CD8-positive, alpha-beta memory T cell (primary cell): ENCODE data around the gene CARNS1. TPM values are rescaled to one million over a fixed set of nuclear protein-coding genes. Genes with fewer than 3 reads are reported as not detected.
A peak's percentile ranks its signal among the peaks of the same experiment; 100 is the strongest.

Experiments
- CTCF ChIA-PET: fragments of 350-600 bp; sonication (Branson Sonifier 250); formaldehyde crosslinking; loops from one replicate; lab custom pipeline; 2021; ENCODE audit warnings: antibody characterized with exemption; lab: Charles Lee
- POLR2A ChIA-PET: fragments of 350-600 bp; sonication (Branson Sonifier 250); formaldehyde crosslinking; loops from one replicate; lab custom pipeline; 2021; ENCODE audit warnings: antibody characterized with exemption; lab: Charles Lee
- DNase-seq, 5 donors: peaks; one replicate each; pipeline versions ENCODE4 v3.0.0 to v3.0.0-alpha.2; 2020 to 2022; ENCODE audit warnings: mixed read lengths in 1 of 5
- H3K27ac ChIP-seq: one replicate; pipeline ENCODE4 v1.7.0; 2013; ENCODE audit warnings: low read depth, mild to moderate bottlenecking, low read length, moderate library complexity
- H3K27me3 ChIP-seq: 2 replicates; pipeline ENCODE4 v1.7.0; 2013; ENCODE audit warnings: low read length, mild to moderate bottlenecking; ENCODE audit not compliant: insufficient read depth, poor library complexity, severe bottlenecking
- H3K36me3 ChIP-seq: 2 replicates; pipeline ENCODE4 v1.7.0; 2013; ENCODE audit warnings: mild to moderate bottlenecking, low read length, moderate library complexity; ENCODE audit not compliant: insufficient read depth
- H3K4me1 ChIP-seq: 2 replicates; pipeline ENCODE4 v1.7.0; 2013; ENCODE audit warnings: mild to moderate bottlenecking, low read length, moderate library complexity; ENCODE audit not compliant: insufficient read depth
- H3K4me3 ChIP-seq: 2 replicates; pipeline ENCODE4 v1.7.0; 2013; ENCODE audit warnings: mild to moderate bottlenecking, low read length
- H3K9me3 ChIP-seq: 2 replicates; pipeline ENCODE4 v1.7.0; 2013; ENCODE audit warnings: mild to moderate bottlenecking, low read length
- H3K27ac Mint-ChIP-seq, 8 donors: one replicate each; pipeline ENCODE4 v1.8.0; 2020 to 2021; ENCODE audit warnings: mixed read lengths in 8 of 8, mild to moderate bottlenecking in 6 of 8, inconsistent platforms in 3 of 8, moderate library complexity in 3 of 8
- H3K27me3 Mint-ChIP-seq, 2 donors: one replicate each; pipeline ENCODE4 v1.8.0; 2020 to 2021; ENCODE audit warnings: mixed read lengths in 2 of 2, mild to moderate bottlenecking in 1 of 2, moderate library complexity in 1 of 2
- H3K36me3 Mint-ChIP-seq, 3 donors: one replicate each; pipeline ENCODE4 v1.8.0; 2020 to 2021; ENCODE audit warnings: mixed read lengths in 3 of 3, inconsistent platforms in 1 of 3, mild to moderate bottlenecking in 1 of 3
- H3K4me1 Mint-ChIP-seq, 3 donors: one replicate each; pipeline ENCODE4 v1.8.0; 2020 to 2021; ENCODE audit warnings: mixed read lengths in 3 of 3, inconsistent platforms in 1 of 3, mild to moderate bottlenecking in 1 of 3
- H3K4me3 Mint-ChIP-seq, 7 donors: one replicate each; pipeline ENCODE4 v1.8.0; 2020 to 2021; ENCODE audit warnings: mixed read lengths in 7 of 7, mild to moderate bottlenecking in 6 of 7, moderate library complexity in 4 of 7, inconsistent platforms in 2 of 7
- H3K9me3 Mint-ChIP-seq, 5 donors: one replicate each; pipeline ENCODE4 v1.8.0; 2020 to 2022; ENCODE audit warnings: mixed read lengths in 5 of 5, mild to moderate bottlenecking in 3 of 5, moderate library complexity in 2 of 5, inconsistent platforms in 1 of 5
- polyA plus RNA-seq: library from polyadenylated mRNA; unstranded; fragments of 300-500 nt; fragmentation: Illumina TruSeq; gene quantifications from one replicate; pipeline ENCODE4 v1.2.3, GENCODE V29; 2021
- total RNA-seq, 2 experiments: library from RNA; stranded (reverse); gene quantifications; one replicate each; pipeline ENCODE4 v1.2.3, GENCODE V29; 2021

The CARNS1 gene
- total and polyA plus RNA-seq, 3 experiments from 2014 or later, result 1.8 to 2.7 (median 2.0) TPM

DNA sequence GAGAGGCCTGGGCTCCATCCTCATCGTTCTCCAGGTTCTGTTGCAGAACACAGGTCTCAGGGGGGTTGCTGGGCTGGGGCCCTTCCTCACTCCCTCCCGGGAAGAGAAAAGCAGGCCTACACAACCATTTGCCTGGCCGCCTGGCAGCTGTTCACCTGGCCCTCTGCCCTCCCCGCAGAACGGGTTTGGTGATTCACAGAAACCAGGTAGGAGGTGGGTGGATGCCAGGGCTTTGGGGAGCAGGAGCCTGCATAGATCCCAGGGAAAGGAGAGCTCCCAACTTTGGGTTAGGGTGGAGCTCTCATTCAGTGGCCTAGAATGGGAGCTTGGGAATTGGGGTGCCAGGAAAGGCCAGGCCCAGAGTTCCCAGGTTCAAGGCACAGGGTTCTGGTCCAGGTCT lies 52.6 kb downstream of the CARNS1 start:
- ChIA-PET POLR2A (interaction anchor here (0.5 to 3.9 kb wide), 15 partner anchors 15 to 228 kb away, joined by 3 to 38 read pairs (median 6); partner anchors contain the start of genes AIP, CLCF1, PPP1CA and PTPRCAP), CTCF (interaction anchor here (0.9 to 4.8 kb wide), 13 partner anchors 16 to 228 kb away, joined by 3 to 38 read pairs (median 4); partner anchors contain the start of genes GPR152, PITPNM1, PPP1CA and PTPRCAP)
- Histone ChIP-seq H3K4me1 (peaks cover 39% of the 10 kb centered on the region), H3K27ac (peak overlapping the region; percentile 59), H3K27me3 (no peaks in the 10 kb centered on the region), H3K9me3 (no peaks in the 10 kb centered on the region), H3K4me3 (peak overlapping the region; percentile 74), H3K36me3 (no peaks in the 10 kb centered on the region)
- H3K4me3 Mint-ChIP-seq, result peak overlapping the region; percentile 87 to 92 (median 88)
- H3K4me1 Mint-ChIP-seq, result peaks cover 11 to 48% (median 32%) of the 10 kb centered on the region in 3 donors
- no peaks in the 10 kb centered on the region for H3K9me3 Mint-ChIP-seq
- no peaks in the 10 kb centered on the region for H3K27me3 Mint-ChIP-seq
- H3K27ac Mint-ChIP-seq, result peak overlapping the region in 7 of 8 donors; percentile 77 to 97 (median 87)
- no peak for DNase-seq
- H3K36me3 Mint-ChIP-seq, result peaks cover 0 to 11% (median 0%) of the 10 kb centered on the region in 3 donors

- Histone ChIP-seq H3K27me3 (no peaks in the 10 kb centered on the region), H3K9me3 (no peaks in the 10 kb centered on the region), H3K27ac (peak overlapping the region; percentile 59), H3K36me3 (no peaks in the 10 kb centered on the region), H3K4me3 (peak overlapping the region; percentile 74), H3K4me1 (peaks cover 39% of the 10 kb centered on the region)
- Mint-ChIP-seq H3K27ac (peak overlapping the region; percentile 64 to 94 (median 86)), H3K36me3 (peaks cover 0 to 11% (median 0%) of the 10 kb centered on the region in 3 donors), H3K9me3 (no peaks in the 10 kb centered on the region), H3K4me3 (peak overlapping the region; percentile 87 to 92 (median 88)), H3K4me1 (peaks cover 11 to 46% (median 30%) of the 10 kb centered on the region in 3 donors), H3K27me3 (no peaks in the 10 kb centered on the region)
- DNase-seq, result no peak
- ChIA-PET CTCF (interaction anchor here (0.6 to 4.8 kb wide), 15 partner anchors 16 to 228 kb away, joined by 3 to 38 read pairs (median 4); partner anchors contain the start of genes GPR152, PITPNM1, PPP1CA and PTPRCAP), POLR2A (interaction anchor here (0.5 to 3.9 kb wide), 17 partner anchors 15 to 229 kb away, joined by 3 to 38 read pairs (median 5); partner anchors contain the start of genes AIP, CLCF1, PPP1CA and PTPRCAP)
Observed at GRCh38 chr11:67468456-67468758, 52.9 kb downstream of the CARNS1 start.

- H3K36me3 Mint-ChIP-seq, result peaks cover 0 to 11% (median 0%) of the 10 kb centered on the region in 3 donors
- Histone ChIP-seq H3K36me3 (no peaks in the 10 kb centered on the region), H3K27me3 (no peaks in the 10 kb centered on the region), H3K4me3 (peak within 1 kb of the TSS; percentile 74), H3K4me1 (peaks cover 36% of the 10 kb centered on the region), H3K27ac (peak within 1 kb of the TSS; percentile 70), H3K9me3 (no peaks in the 10 kb centered on the region)
- no peaks in the 10 kb centered on the region for H3K27me3 Mint-ChIP-seq
- H3K27ac Mint-ChIP-seq, result peak within 1 kb of the TSS; percentile 64 to 94 (median 88)
- CTCF ChIA-PET, result interaction anchor here (0.6 to 4.8 kb wide), 20 partner anchors 14 to 229 kb away, joined by 3 to 38 read pairs (median 4); partner anchors contain the start of genes CABP4, GPR152, PITPNM1 and PPP1CA
- H3K4me1 Mint-ChIP-seq, result peaks cover 11 to 44% (median 30%) of the 10 kb centered on the region in 3 donors
- DNase-seq, result peak; percentile 86 to 95 (median 87)
- H3K9me3 Mint-ChIP-seq, result no peaks in the 10 kb centered on the region
- POLR2A ChIA-PET, result interaction anchor here (0.5 to 3.9 kb wide), 18 partner anchors 14 to 229 kb away, joined by 3 to 38 read pairs (median 5); partner anchors contain the start of genes AIP, CLCF1, PPP1CA and PTPRCAP
- peak within 1 kb of the TSS; percentile 87 to 92 (median 88) for H3K4me3 Mint-ChIP-seq
Observed at GRCh38 chr11:67468759-67469507, 53.5 kb downstream of the CARNS1 start, which contains the start of gene TMEM134. Gene TMEM134, minus strand, starts transcription at chr11:67469251. Its CDS starts 59 bp downstream, at chr11:67469192.

DNA sequence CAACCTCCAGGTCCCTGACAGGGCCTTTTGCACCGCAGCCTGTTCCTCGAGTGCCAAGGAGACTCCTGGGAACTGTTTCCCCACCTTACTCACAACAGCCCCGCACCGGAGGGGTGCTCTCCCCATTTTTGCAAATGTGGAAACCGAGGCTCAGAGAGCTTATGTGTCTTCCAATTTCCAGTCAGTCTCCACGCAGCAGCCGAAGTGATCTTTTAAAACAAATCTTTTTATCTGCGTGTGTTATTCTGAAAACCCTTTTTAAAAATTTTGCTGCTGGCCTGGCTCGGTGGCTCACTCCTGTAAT lies 54.0 kb downstream of the CARNS1 start:
- Histone ChIP-seq H3K4me1 (peaks cover 30% of the 10 kb centered on the region), H3K36me3 (no peaks in the 10 kb centered on the region), H3K27me3 (no peaks in the 10 kb centered on the region), H3K9me3 (no peaks in the 10 kb centered on the region), H3K4me3 (peak overlapping the region; percentile 64), H3K27ac (peak overlapping the region; percentile 70)
- DNase-seq, result no peak
- ChIA-PET POLR2A (interaction anchor here (1.0 to 3.9 kb wide), 10 partner anchors 14 to 230 kb away, joined by 3 to 38 read pairs (median 6); partner anchors contain the start of genes AIP, PPP1CA, PTPRCAP and RPS6KB2), CTCF (interaction anchor here (0.7 to 4.8 kb wide), 12 partner anchors 15 to 87 kb away, joined by 3 to 38 read pairs (median 4); partner anchors contain the start of genes CABP4, PPP1CA, PTPRCAP and RPS6KB2)
- Mint-ChIP-seq H3K27ac (peak overlapping the region; percentile 63 to 92 (median 86)), H3K27me3 (no peaks in the 10 kb centered on the region), H3K36me3 (peaks cover 0 to 11% (median 0%) of the 10 kb centered on the region in 3 donors), H3K9me3 (no peaks in the 10 kb centered on the region), H3K4me1 (peaks cover 11 to 39% (median 25%) of the 10 kb centered on the region in 3 donors), H3K4me3 (peak overlapping the region; percentile 74 to 92 (median 88))

- Mint-ChIP-seq H3K4me1 (peaks cover 7 to 29% (median 21%) of the 10 kb centered on the region in 3 donors), H3K27me3 (no peaks in the 10 kb centered on the region), H3K9me3 (no peaks in the 10 kb centered on the region), H3K4me3 (peak overlapping the region in 6 of 7 donors; percentile 74 to 92 (median 84)), H3K27ac (peak overlapping the region in 5 of 8 donors; percentile 11 to 87 (median 73)), H3K36me3 (peaks cover 0 to 6% (median 0%) of the 10 kb centered on the region in 3 donors)
- no peak overlapping the region for H3K4me3 ChIP-seq
- H3K9me3 ChIP-seq, result no peaks in the 10 kb centered on the region
- CTCF ChIA-PET, result interaction anchor here (0.8 to 4.8 kb wide), 6 partner anchors 22 to 88 kb away, joined by 3 to 38 read pairs (median 4); partner anchors contain the start of genes PPP1CA, PTPRCAP and TBC1D10C
- no peaks in the 10 kb centered on the region for H3K36me3 ChIP-seq
- POLR2A ChIA-PET, result interaction anchor here (1.1 to 3.9 kb wide), 3 partner anchors 13 to 69 kb away, joined by 5 to 22 read pairs (median 12); partner anchors contain the start of genes AIP and PPP1CA
- H3K4me1 ChIP-seq, result peaks cover 23% of the 10 kb centered on the region
- DNase-seq, result no peak
- no peaks in the 10 kb centered on the region for H3K27me3 ChIP-seq
- H3K27ac ChIP-seq, result no peak overlapping the region
Observed at GRCh38 chr11:67470337-67471002, 55.0 kb downstream of the CARNS1 start.

DNA sequence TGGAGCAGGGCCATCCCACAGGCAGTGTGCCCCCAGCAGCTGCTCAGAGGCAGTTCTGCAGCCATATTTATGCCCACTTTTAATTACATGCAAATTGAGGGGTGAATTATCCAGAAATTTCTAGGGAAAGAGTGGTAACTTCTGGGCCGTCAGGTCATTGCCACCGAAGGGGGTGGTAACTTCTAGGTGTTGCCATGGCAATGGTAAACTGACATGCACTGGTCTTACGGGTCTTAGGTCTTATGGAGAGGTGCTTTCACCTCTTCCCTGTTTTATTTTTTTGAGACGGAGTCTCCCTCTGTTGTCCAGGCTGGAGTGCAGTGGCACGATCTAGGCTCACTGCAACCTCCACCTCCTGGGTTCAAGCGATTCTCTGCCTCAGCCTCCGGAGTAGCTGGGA lies 57.4 kb downstream of the CARNS1 start:
- no peaks in the 10 kb centered on the region for H3K9me3 ChIP-seq
- no peak overlapping the region for H3K27ac ChIP-seq
- DNase-seq, result no peak
- ChIA-PET POLR2A (interaction anchor here (2.1 kb wide), 1 partner anchor 10 kb away, joined by 5 read pairs; the partner anchor contains the start of gene AIP), CTCF (interaction anchor here (1.0 kb wide), 1 partner anchor 36 kb away, joined by 3 read pairs; the partner anchor contains the start of gene PTPRCAP)
- no peaks in the 10 kb centered on the region for H3K9me3 Mint-ChIP-seq
- H3K27me3 Mint-ChIP-seq, result no peaks in the 10 kb centered on the region
- peaks cover 7% of the 10 kb centered on the region for H3K4me1 ChIP-seq
- no peak overlapping the region for H3K4me3 Mint-ChIP-seq
- H3K4me3 ChIP-seq, result no peak overlapping the region
- no peaks in the 10 kb centered on the region for H3K27me3 ChIP-seq
- H3K4me1 Mint-ChIP-seq, result peaks cover 0 to 12% (median 11%) of the 10 kb centered on the region in 3 donors
- no peaks in the 10 kb centered on the region for H3K36me3 ChIP-seq
- H3K36me3 Mint-ChIP-seq, result peaks cover 0 to 3% (median 0%) of the 10 kb centered on the region in 3 donors
- no peak overlapping the region for H3K27ac Mint-ChIP-seq
